Fibroblast of the aortic adventitia (primary cell): ENCODE data around the gene PRPF18. TPM values are rescaled to one million over a fixed set of nuclear protein-coding genes. Genes with fewer than 3 reads are reported as not detected.

Source experiments
- DNase-seq: peaks from one replicate; pipeline ENCODE4 v3.0.0-alpha.2; 2010; ENCODE audit warnings: low read depth
- H3K4me3 ChIP-seq: 2 replicates; pipeline ENCODE4 v1.5.1; 2011; ENCODE audit warnings: low read depth, mild to moderate bottlenecking, control low read depth, low read length, moderate library complexity
- total RNA-seq: library from RNA; depleted of rRNA; stranded (reverse); fragments of >200 nt; gene quantifications from 2 replicates; pipeline ENCODE4 v1.2.3, GENCODE V29; 2012; ENCODE audit warnings: low replicate concordance
- TF ChIP-seq, protein P1 (sequence below): IDR thresholded peaks from 2 replicates; pipeline ENCODE4 v1.5.1; 2011; ENCODE audit warnings: mild to moderate bottlenecking, low read length, control low read depth, inconsistent platforms; ENCODE audit not compliant: insufficient read depth

The PRPF18 gene
- total RNA-seq, 1 donor: 37.0 TPM

DNA sequence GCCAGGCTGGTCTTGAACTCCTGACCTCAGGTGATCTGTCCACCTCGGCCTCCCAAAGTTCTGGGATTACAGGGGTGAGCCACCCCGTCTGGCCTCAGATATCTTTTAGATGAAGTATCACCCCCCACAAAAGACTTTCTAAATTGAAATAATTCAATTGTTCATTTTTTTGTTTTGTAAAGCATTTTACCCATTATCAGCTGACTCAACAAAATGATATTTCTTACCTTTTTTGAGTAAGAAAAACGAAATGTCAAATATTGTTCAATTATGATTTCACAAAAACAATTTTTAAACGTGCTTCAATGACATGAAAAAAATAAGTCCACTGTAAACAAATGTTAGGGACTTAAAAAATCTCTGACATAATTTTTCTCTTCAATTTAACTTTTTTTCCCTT, 822 bp upstream of the PRPF18 start:
- TF ChIP-seq, protein P1, sequence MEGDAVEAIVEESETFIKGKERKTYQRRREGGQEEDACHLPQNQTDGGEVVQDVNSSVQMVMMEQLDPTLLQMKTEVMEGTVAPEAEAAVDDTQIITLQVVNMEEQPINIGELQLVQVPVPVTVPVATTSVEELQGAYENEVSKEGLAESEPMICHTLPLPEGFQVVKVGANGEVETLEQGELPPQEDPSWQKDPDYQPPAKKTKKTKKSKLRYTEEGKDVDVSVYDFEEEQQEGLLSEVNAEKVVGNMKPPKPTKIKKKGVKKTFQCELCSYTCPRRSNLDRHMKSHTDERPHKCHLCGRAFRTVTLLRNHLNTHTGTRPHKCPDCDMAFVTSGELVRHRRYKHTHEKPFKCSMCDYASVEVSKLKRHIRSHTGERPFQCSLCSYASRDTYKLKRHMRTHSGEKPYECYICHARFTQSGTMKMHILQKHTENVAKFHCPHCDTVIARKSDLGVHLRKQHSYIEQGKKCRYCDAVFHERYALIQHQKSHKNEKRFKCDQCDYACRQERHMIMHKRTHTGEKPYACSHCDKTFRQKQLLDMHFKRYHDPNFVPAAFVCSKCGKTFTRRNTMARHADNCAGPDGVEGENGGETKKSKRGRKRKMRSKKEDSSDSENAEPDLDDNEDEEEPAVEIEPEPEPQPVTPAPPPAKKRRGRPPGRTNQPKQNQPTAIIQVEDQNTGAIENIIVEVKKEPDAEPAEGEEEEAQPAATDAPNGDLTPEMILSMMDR: no peak
- H3K4me3 ChIP-seq: no peak overlapping the region
- DNase-seq: no peak

DNA sequence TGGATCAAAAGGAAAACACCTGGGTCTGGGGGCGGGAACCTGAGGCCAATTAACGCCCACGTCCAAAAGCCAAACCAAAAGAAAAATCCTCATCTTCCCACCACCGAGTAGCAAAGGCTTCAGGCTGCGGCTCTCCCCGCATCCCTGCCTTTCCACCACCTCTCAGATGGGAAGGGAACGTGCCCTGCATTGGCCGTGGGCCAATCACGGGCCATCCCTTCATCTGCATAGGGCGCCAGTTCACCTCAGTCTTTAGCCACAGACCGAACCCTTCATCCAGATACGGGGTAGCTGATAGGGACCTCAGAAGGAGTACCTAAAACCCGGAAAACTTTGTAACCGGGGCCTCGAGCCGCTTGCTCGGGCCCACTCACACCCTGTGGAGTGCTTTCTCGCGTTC, 626 bp downstream of the PRPF18 start:
- no peak for DNase-seq
- TF ChIP-seq, protein P1: no peak
- H3K4me3 ChIP-seq: peak overlapping the region; percentile 99

DNA sequence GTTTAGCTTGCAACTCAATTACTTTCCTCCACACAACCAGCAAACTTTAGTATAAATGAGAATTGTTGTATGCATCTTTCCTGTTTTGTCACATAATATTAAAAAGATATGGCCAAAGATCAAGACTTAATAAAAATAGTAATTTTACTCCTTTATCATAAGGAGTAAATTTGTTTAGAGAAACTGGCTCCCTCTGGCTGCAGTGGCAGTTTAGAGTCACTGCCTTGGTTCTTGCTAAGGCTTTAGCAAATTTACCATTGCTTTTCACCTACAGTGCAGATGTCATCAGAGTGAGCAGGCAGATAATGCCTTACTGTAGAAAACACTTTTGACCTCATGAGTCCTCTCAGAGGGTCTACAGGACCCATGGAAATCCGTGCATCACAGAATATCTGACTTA, 2.6 kb downstream of the PRPF18 start:
- TF ChIP-seq, protein P1: no peak
- no peak for DNase-seq
- H3K4me3 ChIP-seq: no peak overlapping the region

DNA sequence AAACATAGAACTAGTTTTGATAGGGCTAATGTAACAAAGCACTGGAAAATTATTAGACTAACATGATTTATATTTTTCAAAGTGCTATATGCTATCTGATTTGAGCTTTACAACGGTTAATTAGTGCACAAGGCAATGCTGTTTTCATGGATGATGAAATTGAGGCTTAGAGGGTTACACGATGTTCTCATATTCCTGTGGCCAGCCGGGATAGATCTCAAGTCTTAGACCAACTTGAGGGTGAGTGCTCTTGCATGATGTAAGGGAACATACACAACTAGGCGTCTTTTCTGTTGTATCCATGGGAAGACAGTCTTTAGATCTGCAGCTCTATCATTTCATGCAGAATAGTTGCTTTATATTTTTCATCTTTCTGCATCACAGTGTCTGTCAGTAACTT, 4.1 kb downstream of the PRPF18 start:
- no peak overlapping the region for H3K4me3 ChIP-seq
- DNase-seq: no peak
- TF ChIP-seq, protein P1: no peak

DNA sequence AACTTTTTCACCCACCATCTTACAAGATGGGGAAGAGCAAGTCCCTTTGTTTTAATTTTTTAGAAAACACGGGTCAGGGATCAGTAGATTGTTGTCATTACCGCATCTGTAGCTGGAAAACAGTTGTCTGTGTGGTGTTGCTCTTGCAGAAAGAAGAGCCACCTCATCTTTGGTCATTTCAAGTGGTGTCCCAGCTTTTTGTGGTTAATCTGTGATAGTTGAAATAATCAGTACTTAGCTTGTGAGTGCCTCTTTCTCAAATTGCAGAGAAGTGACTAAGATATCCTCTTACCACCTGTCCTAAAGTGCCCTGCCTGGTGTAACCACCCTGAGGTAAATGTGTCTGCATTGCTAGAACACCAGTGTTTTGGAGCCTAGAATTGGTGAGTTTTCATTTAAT, 5.5 kb downstream of the PRPF18 start:
- no peak for DNase-seq
- H3K4me3 ChIP-seq: no peak overlapping the region
- TF ChIP-seq, protein P1: no peak

DNA sequence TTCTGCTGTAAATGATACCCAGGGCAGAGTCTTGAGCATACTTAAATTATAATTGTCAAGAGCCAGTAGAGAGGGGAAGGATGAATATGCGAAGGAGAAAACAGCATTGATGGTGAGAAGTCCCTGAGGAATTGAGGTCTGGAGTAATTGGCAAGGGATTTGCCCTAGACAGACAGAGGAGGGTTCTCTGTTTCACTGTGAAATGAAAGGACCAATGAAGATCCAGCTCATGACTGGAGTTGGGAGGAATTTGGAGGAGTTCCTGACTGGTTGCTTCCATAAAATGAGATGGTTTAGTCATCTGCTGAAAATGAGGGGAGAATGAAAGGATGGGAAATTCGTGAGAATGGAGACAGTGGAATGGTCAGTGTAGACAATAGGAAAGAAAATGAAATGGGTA, 6.8 kb downstream of the PRPF18 start:
- TF ChIP-seq, protein P1: no peak
- H3K4me3 ChIP-seq: no peak overlapping the region
- peak; percentile 48 for DNase-seq

DNA sequence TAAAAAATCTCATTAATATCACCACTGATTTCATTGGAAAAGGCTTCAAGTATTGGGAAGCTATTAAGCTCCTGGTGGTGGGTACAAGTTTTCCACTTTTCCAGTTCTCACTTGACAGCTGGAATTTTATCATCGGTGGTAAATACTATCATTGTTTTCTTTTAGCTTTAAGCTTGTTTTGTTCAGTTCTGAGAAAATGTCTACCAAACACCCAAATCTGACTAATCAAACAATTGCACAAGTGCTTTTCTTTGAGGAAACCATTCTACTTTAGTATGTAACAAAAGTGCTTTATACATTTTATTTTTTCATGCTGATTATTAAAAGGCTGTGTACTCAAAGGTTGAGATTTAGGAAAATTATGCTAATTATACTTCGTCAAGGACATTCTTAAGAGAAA, 7.9 kb downstream of the PRPF18 start:
- TF ChIP-seq, protein P1: no peak
- H3K4me3 ChIP-seq: no peak overlapping the region
- DNase-seq: no peak
